Measurements from ENCODE around the gene CCDC30.
"Not testable (repeated sequence)": the region's sequence is repeated elsewhere in the genome, so short reads cannot be mapped to it uniquely, and the experiment has no call there.

Gene CCDC30

DNA sequence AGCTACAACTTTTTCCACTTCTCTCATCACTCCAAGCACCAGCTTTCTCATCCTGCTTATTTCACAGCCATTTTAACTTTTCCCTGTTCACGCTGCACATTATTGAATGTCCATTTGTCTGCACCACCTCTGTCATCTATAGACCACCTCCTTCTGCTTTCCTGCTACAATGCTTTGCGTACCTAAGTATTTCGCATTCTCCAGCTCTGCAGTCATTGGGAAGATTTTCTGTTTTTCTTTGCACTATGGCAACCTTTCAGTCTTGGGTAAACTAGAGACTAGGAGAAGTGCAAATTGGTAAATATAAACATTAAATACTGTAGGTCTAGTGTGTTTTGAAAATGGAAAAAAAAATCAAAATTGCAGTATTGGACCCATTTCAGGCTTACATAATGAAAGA is 835 bp downstream of the CCDC30 start:
- H3K36me3 ChIP-seq (replicated peaks) = peaks cover 7% of the 10 kb centered on the region; the same call in 1 of the 2 replicates
- peaks cover 5% of the 10 kb centered on the region; the same call in 1 of the 2 replicates for H3K4me1 ChIP-seq
- in situ Hi-C loops (cut with MboI; ENCODE audit: low sequenced_read_pairs) = no loop called here
- no peak for DNase-seq (ENCODE audit: low spot score in 2 of 2)
- H3K9me3 ChIP-seq = no peaks in the 10 kb centered on the region
- no peak overlapping the region for H3K4me3 ChIP-seq
- H3K27me3 ChIP-seq (ENCODE audit: low read depth) = no peaks in the 10 kb centered on the region

DNA sequence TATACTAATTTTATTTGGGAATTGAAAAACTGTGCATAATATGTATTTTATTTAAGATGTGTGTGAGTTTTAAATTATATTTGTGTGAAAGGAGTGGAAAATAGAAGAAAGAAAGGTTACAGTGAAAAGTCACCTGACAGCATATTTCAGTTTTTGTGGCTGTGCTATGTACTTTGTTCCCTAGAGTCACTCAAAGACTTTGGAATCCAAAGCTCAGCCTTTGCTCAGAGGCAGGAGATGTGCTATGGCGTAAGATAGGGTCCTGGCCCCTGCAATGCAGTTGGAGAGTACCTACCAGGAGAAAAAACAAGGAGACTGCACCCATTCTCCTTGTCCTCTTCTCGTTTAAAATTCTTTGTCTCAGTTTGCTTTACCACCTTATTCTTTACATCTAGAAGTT is 2.9 kb downstream of the CCDC30 start:
- no peak overlapping the region for H3K4me3 ChIP-seq
- H3K4me1 ChIP-seq = peaks cover 5% of the 10 kb centered on the region
- no peak for DNase-seq (ENCODE audit: low spot score in 2 of 2)
- in situ Hi-C loops (cut with MboI; ENCODE audit: low sequenced_read_pairs) = no loop called here
- 0 out of 2 replicates have a peak, but pooled peaks cover 2% of the 10 kb centered on the region for H3K27me3 ChIP-seq (ENCODE audit: low read depth)
- no peaks in the 10 kb centered on the region for H3K9me3 ChIP-seq
- no peaks in the 10 kb centered on the region for H3K36me3 ChIP-seq (replicated peaks)

DNA sequence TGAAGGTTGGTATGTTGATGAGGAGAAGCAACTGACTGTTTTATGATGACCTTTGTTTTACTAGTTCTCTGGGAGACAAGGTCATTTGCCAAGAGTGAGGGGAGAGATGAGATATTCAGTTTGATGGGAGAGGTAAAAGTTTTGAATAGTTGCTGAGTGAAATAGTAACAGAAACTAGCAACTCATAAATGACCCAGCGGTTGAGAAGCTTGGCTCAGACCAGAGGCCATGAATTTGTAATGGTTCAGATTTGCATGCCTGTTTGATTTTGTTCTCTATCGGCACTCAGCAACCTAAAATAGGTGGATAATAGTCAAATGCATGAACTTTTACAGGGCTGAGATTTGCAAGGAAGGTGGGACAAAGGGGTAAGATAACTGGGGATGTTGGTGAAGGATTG is 6.6 kb downstream of the CCDC30 start:
- in situ Hi-C loops (cut with MboI; ENCODE audit: low sequenced_read_pairs) = no loop called here
- H3K4me1 ChIP-seq = no peaks in the 10 kb centered on the region; the same call in 1 of the 2 replicates
- H3K27me3 ChIP-seq (ENCODE audit: low read depth) = peaks cover 11% of the 10 kb centered on the region
- no peak for DNase-seq (ENCODE audit: low spot score in 2 of 2)
- H3K4me3 ChIP-seq = no peak overlapping the region
- H3K9me3 ChIP-seq = no peaks in the 10 kb centered on the region
- no peaks in the 10 kb centered on the region for H3K36me3 ChIP-seq (replicated peaks)

DNA sequence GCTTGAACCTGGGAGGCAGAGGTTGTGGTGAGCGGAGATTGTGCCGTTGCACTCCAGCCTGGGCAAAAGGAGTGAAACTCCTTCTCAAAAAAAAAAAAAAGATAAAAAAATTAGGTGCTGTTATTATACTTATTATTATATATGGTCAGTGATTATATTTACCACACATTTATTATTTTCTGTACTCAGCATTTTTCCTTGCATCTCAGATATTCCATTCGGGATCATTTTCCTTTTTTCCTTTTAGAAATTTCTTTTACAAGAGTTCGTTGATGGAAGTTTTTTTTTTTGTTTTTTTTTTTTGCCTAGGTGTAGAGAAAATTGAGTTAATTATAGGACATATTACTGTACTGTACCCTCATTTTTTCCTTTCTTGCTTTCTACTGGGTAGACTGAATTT is 13.5 kb downstream of the CCDC30 start:
- no peaks in the 10 kb centered on the region for H3K4me1 ChIP-seq
- H3K36me3 ChIP-seq (replicated peaks) = no peaks in the 10 kb centered on the region
- H3K9me3 ChIP-seq = no peaks in the 10 kb centered on the region
- in situ Hi-C loops (cut with MboI; ENCODE audit: low sequenced_read_pairs) = no loop called here
- no peak for DNase-seq (ENCODE audit: low spot score in 2 of 2)
- H3K4me3 ChIP-seq = no peak overlapping the region
- peaks cover 9% of the 10 kb centered on the region for H3K27me3 ChIP-seq (ENCODE audit: low read depth)

DNA sequence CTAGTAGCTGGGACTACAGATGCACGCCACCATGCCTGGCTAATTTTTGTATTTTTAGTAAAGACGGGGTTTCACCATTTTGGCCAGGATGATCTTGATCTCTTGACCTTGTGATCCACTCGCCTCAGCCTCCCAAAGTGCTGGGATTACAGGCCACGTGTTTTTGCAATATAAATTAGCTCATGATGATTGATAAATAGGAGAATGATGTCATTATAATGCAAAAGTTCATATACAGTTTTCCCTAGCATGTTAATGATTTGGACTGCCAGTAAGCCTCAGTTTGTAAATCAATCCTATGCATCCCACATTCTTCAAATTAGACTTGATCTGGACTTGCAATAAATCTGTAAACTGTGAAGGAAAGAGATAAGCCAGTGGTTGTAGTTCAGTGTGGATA is 14.3 kb downstream of the CCDC30 start:
- in situ Hi-C loops (cut with MboI; ENCODE audit: low sequenced_read_pairs); H3K36me3 ChIP-seq (replicated peaks); H3K9me3 ChIP-seq; DNase-seq (ENCODE audit: low spot score in 2 of 2); H3K4me1 ChIP-seq; H3K4me3 ChIP-seq; H3K27me3 ChIP-seq (ENCODE audit: low read depth): not testable (repeated sequence)

DNA sequence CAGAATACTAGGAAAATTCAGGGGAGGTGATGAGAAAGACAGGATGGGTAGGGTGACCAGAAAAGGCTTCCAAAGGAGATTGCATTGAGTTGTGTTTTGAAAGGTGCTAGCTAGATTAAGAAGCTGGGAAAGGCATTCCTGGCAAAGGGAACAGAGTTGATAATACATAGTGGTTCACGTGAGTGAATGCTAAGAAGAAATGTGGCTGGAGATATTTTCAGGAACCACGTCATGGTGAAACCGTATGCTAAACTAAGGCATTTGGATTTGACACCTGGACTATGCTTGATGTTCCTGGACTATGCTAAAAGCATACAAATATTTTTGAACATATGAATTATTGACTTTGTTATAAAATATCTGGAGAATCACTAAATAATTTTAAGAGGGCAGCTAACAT is 14.7 kb downstream of the CCDC30 start:
- DNase-seq (ENCODE audit: low spot score in 2 of 2) = no peak
- no peaks in the 10 kb centered on the region for H3K9me3 ChIP-seq
- H3K4me3 ChIP-seq = no peak overlapping the region
- no peaks in the 10 kb centered on the region for H3K4me1 ChIP-seq
- no peaks in the 10 kb centered on the region for H3K36me3 ChIP-seq (replicated peaks)
- H3K27me3 ChIP-seq (ENCODE audit: low read depth) = peaks cover 4% of the 10 kb centered on the region
- in situ Hi-C loops (cut with MboI; ENCODE audit: low sequenced_read_pairs) = no loop called here

DNA sequence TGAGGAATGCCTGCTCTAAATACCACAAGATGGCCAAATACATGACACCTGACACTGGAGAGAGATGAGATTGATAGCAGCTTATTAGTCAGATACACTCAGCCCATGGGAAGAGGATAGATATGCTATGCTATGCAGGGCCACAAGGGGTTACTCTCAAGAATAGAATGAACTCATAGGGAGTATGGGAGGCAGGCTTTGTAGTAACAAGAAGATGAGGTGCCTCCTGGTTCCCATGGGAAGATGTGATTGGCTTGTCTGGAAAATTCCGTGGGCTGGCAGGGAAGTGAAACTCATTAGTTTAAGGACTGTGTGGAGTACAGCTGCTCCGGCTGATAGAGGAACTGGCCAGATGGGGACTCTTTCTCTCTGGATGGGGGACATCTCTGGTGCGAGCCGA is 16.5 kb downstream of the CCDC30 start:
- no peaks in the 10 kb centered on the region for H3K9me3 ChIP-seq
- DNase-seq (ENCODE audit: low spot score in 2 of 2) = peak in 1 of 2 experiments; percentile 6
- H3K4me1 ChIP-seq = no peaks in the 10 kb centered on the region
- H3K36me3 ChIP-seq (replicated peaks) = no peaks in the 10 kb centered on the region
- in situ Hi-C loops (cut with MboI; ENCODE audit: low sequenced_read_pairs) = no loop called here
- H3K4me3 ChIP-seq = no peak overlapping the region
- no peaks in the 10 kb centered on the region for H3K27me3 ChIP-seq (ENCODE audit: low read depth)

DNA sequence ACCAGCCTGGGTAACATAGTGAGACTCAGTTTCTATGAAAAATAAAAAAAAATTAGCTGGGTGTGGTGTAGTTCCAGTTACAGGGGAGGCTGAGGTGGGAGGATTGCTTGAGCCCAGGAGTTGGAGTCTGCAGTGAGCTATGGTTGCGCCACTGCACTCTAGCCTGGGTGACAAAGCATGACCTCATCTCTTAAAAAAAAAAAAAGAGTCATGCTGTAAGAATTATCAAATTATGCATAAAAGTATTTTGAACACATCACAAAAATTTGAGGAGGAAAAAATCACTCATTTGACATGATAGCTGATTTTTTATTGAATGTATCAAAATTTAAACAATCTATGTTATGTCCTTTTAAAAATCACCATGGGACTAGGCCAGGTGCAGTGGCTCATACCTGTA is 17.8 kb downstream of the CCDC30 start:
- in situ Hi-C loops (cut with MboI; ENCODE audit: low sequenced_read_pairs) = no loop called here
- H3K9me3 ChIP-seq = no peaks in the 10 kb centered on the region

DNA sequence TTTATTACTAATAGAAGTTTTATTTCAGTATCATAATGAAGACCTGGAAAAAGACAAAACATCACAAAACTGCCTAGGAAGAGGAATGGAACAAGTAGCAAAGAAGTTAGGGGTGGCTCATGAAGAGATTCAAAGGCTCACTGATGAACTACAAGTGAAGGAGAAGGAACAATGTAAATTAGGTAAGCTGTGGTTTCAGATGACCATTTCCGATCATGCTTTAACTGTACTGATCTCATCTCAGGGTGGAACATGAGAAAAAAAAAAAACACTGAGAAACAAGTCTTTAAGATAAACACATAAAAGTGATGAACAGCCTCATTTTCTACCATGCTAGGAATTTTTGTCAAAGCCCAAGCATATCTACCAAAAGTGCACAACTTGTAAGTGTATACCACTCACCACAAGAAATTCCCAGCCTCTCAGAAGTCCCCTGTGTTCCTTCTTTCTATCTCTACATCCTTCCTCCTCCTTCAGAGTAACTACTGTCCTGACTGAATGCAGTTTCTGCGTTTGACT is 19.6 kb downstream of the CCDC30 start:
- DNase-seq (ENCODE audit: low spot score in 2 of 2) = no peak
- Histone ChIP-seq H3K27me3 (ENCODE audit: low read depth) (peaks cover 9% of the 10 kb centered on the region; the same call in 1 of the 2 replicates), H3K4me1 (no peaks in the 10 kb centered on the region), H3K9me3 (no peaks in the 10 kb centered on the region), H3K4me3 (no peak overlapping the region), H3K36me3 (replicated peaks) (no peaks in the 10 kb centered on the region)
- in situ Hi-C loops (cut with MboI; ENCODE audit: low sequenced_read_pairs) = no loop called here

More for the DNA sequence above, 17.8 kb downstream of the CCDC30 start:
- no peak overlapping the region for H3K4me3 ChIP-seq
- peaks cover 5% of the 10 kb centered on the region; the same call in 1 of the 2 replicates for H3K27me3 ChIP-seq (ENCODE audit: low read depth)
- no peak for DNase-seq (ENCODE audit: low spot score in 2 of 2)
- no peaks in the 10 kb centered on the region for H3K4me1 ChIP-seq
- H3K36me3 ChIP-seq (replicated peaks) = no peaks in the 10 kb centered on the region

DNA sequence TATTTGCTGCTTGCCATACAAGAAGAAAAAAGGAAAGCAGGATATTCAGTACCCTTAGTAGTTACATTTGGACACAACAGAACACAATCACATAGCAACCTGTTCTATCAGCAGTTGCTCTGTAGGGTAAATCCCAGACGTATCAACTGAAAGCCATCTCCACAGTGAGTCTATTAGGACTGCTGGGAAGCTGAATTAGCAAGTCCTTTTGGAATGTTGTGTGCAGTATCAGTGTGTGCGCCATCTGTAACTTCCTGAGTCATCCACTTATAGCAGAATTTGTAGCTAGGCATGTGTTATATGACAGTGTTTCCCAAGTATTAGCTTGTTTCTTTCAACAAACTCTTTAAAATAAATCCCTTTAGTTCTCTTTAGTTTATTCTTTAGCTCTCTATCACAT is 21.3 kb downstream of the CCDC30 start:
- no peaks in the 10 kb centered on the region for H3K9me3 ChIP-seq
- peaks cover 9% of the 10 kb centered on the region; the same call in 1 of the 2 replicates for H3K27me3 ChIP-seq (ENCODE audit: low read depth)
- no peaks in the 10 kb centered on the region for H3K4me1 ChIP-seq
- in situ Hi-C loops (cut with MboI; ENCODE audit: low sequenced_read_pairs) = no loop called here
- no peak overlapping the region for H3K4me3 ChIP-seq
- no peak for DNase-seq (ENCODE audit: low spot score in 2 of 2)
- no peaks in the 10 kb centered on the region for H3K36me3 ChIP-seq (replicated peaks)

DNA sequence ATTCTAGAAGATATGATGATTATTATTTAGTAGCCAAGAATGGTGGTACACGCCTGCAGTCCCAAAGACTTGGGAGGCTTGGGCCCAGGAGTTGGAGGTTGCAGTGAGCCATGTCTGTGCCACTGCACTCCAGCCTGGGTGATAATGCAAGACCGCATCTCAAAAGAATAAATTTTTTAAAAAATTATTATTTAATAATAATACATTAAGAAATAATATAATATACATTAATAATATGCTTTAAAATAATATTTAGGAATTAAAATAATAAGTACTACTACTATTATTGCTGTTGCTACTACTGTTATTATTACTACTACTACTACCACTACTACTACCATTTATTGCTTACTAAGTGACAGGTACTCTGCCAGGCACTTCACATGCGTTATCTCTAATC is 27.2 kb downstream of the CCDC30 start:
- DNase-seq (ENCODE audit: low spot score in 2 of 2) = no peak
- H3K27me3 ChIP-seq (ENCODE audit: low read depth) = peaks cover 9% of the 10 kb centered on the region; the same call in 1 of the 2 replicates
- no peak overlapping the region for H3K4me3 ChIP-seq
- no peaks in the 10 kb centered on the region for H3K9me3 ChIP-seq
- H3K4me1 ChIP-seq = no peaks in the 10 kb centered on the region
- H3K36me3 ChIP-seq (replicated peaks) = no peaks in the 10 kb centered on the region
- in situ Hi-C loops (cut with MboI; ENCODE audit: low sequenced_read_pairs) = no loop called here

DNA sequence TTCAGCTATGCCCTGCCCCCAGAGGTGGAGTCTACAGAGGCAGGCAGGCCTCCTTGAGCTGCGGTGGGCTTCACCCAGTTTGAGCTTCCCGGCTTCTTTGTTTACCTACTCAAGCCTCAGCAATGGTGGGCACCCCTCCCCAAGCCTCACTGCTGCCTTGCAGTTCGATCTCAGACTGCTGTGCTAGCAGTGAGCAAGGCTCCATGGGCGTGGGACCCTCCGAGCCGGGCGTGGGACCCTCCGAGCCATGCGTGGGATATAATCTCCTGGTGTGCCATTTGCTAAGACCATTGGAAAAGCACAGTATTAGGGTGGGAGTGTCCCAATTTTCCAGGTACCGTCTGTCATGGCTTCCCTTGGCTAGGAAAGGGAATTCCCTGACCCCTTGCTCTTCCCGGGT is 38.9 kb downstream of the CCDC30 start:
- H3K27me3 ChIP-seq (ENCODE audit: low read depth); H3K9me3 ChIP-seq; in situ Hi-C loops (cut with MboI; ENCODE audit: low sequenced_read_pairs); H3K4me3 ChIP-seq; H3K36me3 ChIP-seq (replicated peaks); DNase-seq (ENCODE audit: low spot score in 2 of 2); H3K4me1 ChIP-seq: not testable (repeated sequence)

DNA sequence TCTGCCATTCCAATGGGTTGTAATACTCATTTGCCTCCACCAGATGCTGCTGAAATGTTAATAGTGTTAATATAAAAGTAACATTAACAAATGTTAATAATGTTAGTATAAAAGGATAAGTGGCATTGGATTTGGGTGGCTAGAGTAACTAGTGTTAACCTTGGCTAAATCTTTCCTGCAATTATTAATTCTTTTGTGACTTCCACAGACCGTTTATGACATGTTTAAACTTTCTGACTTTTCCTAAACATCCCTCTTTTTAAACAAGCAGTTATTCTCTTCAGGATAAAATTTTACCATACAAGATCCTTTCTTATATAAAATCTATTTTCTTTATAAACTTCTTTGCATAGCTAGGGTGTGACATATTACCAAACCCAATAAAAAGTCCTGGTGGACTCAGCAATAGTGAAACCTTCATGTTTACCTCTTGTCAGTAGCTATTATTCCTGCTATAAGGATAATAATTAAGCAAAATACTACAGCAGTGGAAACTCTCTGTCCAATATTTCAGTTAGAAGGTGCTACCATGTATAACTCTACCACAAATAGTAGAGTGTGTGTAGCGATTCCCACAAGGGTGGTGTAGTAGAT is 41.5 kb downstream of the CCDC30 start:
- no peaks in the 10 kb centered on the region for H3K36me3 ChIP-seq (replicated peaks)
- in situ Hi-C loops (cut with MboI; ENCODE audit: low sequenced_read_pairs) = no loop called here
- peaks cover 5% of the 10 kb centered on the region; the same call in 1 of the 2 replicates for H3K9me3 ChIP-seq
- H3K4me3 ChIP-seq = no peak overlapping the region
- no peak for DNase-seq (ENCODE audit: low spot score in 2 of 2)
- H3K27me3 ChIP-seq (ENCODE audit: low read depth) = no peaks in the 10 kb centered on the region
- no peaks in the 10 kb centered on the region for H3K4me1 ChIP-seq

DNA sequence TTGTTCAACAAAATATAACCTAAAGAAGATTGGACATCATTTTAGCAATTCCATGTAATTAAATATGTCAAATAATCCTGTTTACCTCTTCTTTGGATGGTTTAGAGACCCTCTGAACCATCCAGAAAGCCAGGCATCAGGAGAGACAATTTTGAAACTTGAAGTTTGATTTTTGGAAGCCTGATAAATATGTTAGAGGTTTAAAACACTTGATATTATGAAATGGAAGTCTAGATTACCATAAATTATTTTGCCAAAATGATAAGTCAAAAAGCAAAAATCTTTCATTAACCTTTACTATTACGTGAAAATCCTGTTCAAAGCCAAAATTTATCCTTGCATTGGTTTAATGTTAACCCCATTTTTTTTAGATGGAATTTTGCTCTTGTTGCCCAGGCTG is 43.5 kb downstream of the CCDC30 start:
- no peaks in the 10 kb centered on the region for H3K4me1 ChIP-seq
- in situ Hi-C loops (cut with MboI; ENCODE audit: low sequenced_read_pairs) = no loop called here
- no peak for DNase-seq (ENCODE audit: low spot score in 2 of 2)
- peaks cover 5% of the 10 kb centered on the region; the same call in 1 of the 2 replicates for H3K9me3 ChIP-seq
- no peak overlapping the region for H3K4me3 ChIP-seq
- H3K36me3 ChIP-seq (replicated peaks) = no peaks in the 10 kb centered on the region
- no peaks in the 10 kb centered on the region for H3K27me3 ChIP-seq (ENCODE audit: low read depth)
